NCI-H2171 treated with DMSO at 0.1 percent for 48 hours (cell line): ENCODE measurements around the gene RNF214.
A peak's percentile ranks its signal among the peaks of the same experiment; 100 is the strongest.
"Not testable (repeated sequence)": the region's sequence is repeated elsewhere in the genome, so short reads cannot be mapped to it uniquely, and the experiment has no call there.

Experiments used
- DNase-seq: peaks from one replicate; lab custom pipeline; 2025; lab: John Stamatoyannopoulos, UW

The RNF214 gene

DNA sequence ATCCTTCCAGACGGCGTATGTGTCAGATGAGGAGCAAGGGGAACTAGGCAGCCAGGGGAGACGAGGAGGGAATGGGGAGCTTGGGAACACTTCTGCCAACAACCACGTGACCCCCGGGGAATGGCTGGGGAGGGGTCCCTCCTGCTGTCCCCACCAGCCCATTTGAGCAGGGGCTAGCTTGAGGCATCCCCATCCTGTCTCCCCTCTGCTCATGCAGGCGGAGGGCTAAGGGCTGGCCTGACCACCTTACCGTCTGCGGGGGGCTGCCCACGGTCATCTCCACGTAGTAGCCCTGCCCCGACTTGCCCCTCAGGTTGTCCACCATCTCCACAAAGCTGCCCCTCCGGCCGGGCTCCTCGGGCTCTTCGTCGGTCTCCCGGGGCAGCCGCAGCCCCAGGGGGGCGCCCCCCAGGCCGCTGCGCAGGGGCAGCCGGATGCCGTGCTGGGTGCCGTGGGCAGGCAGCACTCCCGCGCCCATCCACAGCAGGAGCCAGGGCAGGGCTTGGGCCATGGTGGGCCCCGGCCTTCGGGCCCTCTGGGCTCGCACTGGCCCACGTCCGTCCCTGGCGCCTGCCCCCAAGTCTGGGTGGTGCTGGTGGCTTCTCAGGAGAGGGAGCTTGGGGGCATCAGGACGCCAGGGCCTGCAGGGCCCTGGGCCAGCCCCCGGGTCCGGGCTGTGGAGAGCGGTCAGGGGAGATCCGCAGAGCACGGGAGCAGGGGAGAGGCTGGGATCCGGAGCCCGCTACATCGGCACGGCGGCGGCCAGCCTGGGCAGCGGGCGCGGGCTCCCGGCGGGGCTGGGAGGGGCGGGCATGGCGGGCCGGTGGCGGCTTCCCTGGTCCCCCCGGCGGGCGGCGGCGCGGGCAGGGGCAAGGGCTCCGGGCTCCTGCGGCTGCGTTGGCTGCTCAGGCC, 83.1 kb downstream of the RNF214 start:
- no peak for DNase-seq

DNA sequence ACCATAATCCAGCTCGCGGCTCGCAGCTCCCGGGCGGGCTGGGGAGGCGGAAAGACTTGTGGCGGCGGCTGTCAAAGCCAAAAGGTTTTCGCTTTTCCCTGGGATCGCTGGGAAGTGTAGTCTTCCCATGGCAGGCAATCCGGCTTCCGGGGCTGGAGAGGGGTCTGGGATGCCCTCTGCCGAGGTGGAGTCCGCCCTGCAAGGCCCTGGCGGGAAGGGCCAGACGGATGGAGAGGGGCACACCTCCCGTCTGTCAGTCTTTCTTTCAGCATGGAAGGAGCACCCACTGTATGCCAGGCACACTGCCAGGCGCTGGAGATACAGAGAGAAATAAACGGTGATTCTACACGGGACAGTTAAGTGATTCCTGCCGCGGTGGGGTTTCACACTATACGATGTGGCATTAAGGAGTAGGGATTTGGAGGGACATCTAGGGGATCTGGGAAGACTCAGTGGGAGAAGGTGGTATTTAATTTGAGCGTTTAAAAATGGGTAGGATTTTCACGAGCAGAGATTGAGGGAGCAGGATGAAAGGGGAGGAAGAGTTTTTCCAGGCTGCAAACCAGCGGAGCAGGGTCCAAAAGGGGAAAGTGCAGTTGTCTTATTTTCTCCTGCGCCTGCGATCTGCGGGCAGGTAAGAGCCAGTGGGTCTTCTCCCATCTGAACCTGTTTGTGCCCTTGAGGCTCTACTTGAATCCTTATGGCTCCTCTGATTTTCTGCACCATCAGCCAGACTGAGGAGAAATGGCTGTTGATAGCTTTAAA, 83.9 kb downstream of the RNF214 start, which contains the start of gene BACE1:
Gene BACE1, minus strand, starts transcription at position 60 of the 765 bp plus-strand sequence. CDS start 461 bp downstream, outside the sequence.
- peak; percentile 59 for DNase-seq

DNA sequence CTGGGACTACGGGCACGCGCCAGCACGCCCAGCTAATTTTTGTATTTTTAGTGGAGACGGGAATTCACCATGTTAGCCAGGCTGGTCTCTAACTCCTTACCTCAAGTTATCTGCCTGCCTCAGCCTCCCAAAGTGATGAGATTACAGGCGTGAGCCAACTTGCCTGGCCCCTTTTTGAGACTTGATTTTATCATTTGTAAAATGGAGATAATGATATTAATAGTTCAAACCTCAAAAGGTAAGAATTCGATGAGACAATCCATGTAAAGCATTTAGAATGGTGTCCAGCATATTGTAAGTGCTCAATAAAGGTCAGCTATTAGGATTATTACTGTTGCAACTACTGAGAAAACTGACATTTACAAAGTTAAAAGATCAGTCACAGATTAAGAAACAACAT, 86.3 kb downstream of the RNF214 start:
- no peak for DNase-seq

DNA sequence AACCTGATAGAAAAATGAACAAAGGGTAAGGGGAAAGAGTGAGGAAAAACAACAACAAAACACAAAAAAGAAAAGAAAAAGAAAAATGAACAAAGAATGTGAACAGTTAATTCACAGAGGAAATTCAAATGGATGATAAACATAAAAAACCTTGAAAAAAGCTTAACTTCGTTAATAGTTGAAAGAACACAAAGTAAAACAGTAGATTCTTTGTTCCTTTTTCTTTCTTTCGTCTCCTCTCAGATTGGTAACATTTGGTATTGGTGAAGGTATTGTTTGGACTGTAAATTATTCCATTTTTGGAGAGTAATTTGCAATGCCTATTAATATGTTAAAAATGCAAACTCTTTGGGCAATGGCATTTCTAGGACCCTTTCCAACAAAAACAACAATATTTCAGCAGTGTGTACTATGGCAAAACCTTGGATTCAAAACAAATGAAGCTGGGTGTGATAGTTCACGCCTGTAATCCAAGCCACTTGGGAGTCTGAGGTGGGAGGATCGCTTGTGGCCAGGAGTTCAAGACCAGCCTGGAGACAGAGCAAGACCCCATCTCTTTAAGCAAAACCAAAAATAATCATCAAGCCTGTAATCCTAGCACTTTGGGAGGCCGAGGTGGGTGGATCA, 86.9 kb downstream of the RNF214 start:
- no peak for DNase-seq

DNA sequence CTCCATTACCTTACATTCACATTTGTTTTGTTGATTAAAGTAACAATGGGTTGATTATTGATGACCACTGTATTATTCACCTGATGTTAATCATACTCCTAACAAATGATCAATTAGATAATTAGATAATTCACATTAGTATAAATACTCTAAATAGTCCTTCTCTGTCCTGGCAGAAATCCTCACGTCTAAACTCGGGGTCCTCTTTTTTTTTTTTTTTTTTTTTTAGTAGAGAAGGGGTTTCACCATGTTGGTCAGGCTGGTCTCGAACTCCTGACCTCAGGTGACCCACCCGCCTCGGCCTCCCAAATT, 94.7 kb downstream of the RNF214 start:
- DNase-seq, result not testable (repeated sequence)

DNA sequence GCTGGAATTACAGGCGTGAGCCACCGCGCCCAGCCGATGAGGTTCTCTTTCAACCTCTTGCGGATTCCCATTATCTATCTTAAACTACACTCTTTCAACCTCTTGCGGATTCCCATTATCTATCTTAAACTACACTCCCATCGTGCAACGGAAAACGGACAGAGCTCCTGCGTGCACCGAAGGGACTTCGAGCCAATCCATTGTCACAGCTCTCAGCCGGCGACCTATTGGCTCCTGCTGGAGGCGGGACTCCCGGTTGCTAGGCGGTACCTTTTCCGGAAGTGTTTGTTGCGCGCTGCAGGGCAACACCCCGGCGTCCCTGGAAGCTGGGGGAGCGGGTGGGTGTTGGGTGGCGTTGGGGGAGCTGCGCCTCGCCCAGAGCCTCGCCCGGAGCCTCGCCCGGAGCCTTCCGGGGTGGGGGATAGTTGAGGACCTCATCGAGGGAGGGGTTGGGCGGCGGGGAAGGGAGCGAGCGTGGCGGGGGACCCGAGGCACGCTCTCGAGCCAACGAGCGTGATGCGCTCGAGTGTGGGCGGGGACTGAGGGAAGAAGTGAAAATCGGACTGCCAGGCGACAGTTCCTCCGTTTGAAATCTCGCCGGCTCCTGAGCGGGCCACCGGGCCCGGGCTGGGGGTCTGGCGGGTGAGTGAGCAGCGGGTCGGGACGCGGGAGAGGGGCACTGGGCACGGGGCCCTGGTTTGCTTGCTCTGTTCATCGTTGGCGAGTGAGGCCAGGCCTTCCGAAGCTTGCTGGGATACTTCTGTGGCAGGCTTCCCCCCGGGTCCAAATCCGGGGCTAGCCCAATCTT, 95.3 kb downstream of the RNF214 start, which contains the start of gene CEP164:
Gene CEP164, plus strand, starts transcription at position 288 of the 808 bp plus-strand sequence. CDS start 10,733 bp downstream, outside the sequence.
- peak; percentile 88 for DNase-seq

DNA sequence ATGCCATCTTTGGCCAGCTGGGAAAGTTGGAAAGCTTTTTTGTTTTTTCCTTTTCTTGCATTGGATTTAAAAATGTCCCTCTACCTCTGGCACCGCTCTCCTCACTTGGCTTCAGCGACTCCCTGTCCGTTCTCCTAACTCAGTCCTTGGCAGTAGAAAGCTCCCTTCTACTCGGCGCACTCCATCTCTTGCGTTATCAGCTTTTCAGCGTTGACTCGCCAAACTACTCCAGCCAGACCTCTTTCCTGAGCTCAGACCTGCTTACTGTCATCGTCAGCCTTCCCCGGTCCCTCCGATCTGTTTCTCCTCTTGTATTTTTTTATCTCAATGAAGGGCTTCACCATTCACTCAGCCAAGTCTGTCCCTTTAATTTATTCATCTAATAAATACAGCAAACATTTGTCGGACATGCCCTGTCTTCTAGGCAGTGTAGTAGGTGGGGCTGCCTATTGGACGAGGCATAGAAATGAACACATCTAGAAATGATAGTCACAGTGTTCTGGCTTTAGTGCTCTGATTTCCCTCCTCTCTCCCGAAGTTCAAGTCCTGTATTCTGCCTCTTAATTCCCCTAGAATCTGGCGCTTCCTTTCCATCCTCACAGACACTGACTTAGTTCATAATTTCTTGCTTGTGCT, 96.0 kb downstream of the RNF214 start:
- no peak for DNase-seq

DNA sequence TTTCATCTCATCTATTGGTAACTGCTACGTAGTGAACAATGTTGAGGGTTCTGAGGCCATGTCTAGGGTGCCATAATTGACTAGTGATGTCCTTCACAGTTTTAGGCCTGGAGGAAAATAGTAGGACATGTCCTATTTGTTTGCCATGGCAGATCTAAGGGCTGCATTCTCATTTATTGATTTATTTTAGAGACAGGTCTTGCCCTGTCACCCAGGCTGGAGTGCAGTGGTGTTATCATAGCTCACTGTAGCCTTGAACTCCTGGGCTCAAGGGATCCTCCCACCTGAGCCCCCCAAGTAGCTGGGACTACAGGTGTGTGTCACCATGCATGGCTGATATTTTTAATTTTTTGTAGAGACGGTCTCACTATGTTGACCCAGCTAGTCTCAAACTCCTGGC, 100.4 kb downstream of the RNF214 start:
- DNase-seq, result no peak

DNA sequence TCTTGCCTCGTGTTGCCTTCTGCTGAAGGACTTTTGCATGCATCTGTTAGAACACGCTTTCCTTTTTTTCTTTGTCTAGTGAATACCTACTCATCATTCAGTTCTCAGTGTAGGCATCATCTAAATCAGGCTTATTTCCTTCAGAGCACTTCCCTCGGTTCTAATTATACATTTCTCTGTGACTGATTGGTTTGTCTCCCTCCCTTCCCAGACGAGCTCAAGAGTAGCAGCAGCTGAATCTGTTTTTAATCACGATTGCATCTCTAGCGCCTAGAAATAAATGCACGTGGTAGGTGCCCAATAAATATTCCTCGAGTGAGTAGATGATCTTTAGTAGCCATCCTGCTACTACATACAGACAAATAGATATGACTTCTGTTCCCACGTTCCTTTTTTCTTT, 101.4 kb downstream of the RNF214 start:
- DNase-seq, result no peak

DNA sequence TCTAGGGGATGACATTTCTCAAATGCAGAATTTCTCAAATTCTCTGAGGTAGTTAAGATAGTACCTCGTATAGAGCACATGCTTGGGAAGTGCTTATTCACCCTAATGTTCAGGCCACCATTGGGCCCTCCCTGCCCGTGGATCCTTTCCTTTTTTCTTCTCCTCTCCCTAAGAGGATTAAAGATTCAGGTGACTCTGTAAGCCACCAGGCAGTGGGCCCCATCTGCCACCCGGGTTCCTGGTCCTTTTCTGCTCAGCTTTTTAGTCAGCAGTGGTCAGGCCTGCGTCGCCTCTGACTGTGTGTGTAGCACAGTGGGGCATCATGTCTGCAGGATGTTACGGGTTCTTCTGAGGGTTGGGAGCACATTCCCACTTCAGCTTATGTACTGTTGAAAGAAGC, 102.4 kb downstream of the RNF214 start:
- no peak for DNase-seq

DNA sequence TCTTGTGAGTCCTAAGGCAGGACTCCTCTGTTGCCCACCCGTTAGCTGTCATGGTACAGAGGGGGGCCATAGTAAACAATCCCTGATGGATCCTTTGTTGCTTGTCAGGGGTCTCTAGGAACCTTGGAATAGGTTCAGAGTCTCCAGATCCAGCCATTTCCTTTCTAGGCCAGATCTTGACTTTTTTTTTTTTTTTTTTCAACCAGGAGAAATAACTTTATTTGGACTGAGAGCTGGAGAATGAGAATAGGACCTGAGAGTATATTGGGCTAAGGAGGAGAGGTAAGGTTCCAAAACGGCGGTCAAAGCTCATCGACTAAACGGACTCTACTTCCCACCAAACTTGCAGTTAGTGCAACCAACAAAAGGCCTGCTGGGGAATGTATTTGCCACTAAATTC, 102.9 kb downstream of the RNF214 start:
- DNase-seq, result no peak
